Stimulated activated CD4-positive, alpha-beta T cell treated with anti-CD3 and anti-CD28 coated beads, Interleukin-15, amount 100 ng/mL, for 1 hour (primary cell): ENCODE results near the gene SYNGAP1.
"Not testable (repeated sequence)": the region's sequence is repeated elsewhere in the genome, so short reads cannot be mapped to it uniquely, and the experiment has no call there.

Source experiments
- DNase-seq, 2 donors: peaks; one replicate each; pipeline ENCODE4 v3.0.0-alpha.2; 2020; ENCODE audit warnings: low read depth in 1 of 2, low spot score in 1 of 2

The SYNGAP1 gene

DNA sequence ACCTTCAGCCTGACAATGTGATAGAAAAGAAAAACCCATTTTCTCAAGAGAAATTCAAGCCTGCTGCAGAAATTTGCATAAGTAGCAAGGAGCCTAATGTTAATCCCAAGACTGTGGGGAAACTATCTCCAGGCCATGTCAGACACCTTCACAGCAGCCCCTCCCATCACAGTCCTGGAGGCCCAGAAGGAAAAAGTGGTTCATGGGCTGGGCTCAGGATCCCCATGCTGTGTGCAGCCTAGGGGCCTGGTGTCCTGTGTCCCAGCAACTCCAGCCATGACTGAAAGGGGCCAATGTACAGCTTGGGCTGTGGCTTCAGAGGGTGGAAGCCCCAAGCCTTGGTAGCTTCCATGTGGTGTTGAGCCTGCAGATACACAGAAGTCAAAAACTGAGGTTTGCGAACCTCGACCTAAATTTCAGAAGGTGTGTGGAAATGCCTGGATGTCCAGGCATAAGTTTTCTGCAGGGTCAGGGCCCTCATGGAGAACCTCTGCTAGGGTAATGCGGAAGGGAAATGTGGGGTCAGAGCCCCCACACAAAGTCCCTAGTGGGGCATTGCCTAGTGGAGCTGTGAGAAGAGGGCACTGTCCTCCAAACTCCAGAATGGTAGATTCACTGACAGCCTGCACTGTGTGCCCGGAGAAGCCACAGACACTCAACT, 46.3 kb downstream of the SYNGAP1 start:
- no peak for DNase-seq

DNA sequence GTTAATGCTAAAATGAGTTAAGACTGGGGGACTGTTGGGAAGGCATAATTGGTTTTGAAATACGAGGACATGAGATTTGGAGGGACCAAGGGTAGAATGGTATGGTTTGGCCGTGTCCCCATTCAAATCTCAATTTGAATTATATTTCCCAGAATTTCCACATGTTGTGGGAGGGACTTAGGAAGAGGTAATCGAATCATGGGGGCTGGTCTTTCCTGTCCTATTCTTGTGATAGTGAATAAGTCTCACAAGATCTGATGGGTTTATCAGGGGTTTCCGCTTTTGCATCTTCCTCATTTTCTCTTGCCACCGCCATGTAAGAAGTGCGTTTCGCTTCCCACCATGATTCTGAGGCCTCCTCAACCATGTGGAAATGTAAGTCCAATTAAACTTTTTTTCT, 47.2 kb downstream of the SYNGAP1 start:
- DNase-seq = no peak

DNA sequence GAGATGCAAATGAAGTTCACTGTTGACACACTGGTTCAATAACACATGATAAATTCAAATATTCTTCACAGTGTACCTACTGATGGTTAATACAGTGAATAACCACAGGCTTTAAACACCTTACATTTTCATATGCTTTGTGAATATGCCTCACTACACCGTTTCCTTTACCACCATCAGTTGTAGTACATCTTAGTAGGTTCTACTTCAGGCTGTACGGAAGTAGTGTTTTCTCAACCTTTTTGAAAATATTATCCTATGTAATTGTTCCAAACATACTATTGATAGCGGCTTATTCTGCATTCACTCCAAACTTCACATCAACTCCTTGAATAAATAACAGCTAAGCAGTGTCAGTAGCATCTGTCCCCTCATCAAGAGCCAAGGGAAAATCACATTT, 49.8 kb downstream of the SYNGAP1 start:
- no peak for DNase-seq

DNA sequence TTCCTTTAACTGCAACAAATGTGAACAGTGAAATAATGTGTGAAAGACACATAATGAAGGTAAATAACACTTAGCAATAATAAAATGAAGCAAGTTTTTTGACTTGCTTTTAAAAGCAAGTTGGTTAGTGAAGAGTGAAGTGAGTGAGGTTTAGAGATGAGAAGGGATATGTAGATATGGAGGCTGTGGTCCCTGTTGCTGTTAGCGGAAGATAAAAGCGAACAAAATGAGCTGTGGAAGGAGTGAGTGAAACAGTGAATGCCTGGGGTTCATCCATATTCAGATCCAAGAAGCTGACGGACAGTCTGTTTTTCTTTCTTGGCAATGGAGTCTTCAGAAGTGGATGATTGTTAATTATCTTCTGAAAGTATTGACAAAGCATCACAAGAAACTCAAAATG, 58.0 kb downstream of the SYNGAP1 start:
- DNase-seq = no peak

DNA sequence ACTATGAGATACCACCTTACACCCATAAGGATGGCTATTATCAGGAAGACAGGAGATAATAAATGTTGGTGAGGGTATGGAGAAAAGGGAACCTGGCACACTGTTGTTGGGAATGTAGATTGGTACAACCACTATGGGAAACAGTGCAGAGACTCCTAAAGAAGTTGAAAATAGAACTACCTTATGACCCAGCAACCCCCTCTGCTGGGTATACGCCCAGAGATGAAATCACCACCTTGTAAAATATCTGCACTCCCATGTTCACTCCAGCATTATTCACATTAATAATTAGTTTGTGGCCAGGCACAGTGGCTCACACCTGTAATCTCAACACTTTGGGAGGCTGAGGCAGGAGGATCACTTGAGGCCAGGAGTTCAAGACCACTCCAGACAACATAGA, 61.3 kb downstream of the SYNGAP1 start:
- no peak for DNase-seq

DNA sequence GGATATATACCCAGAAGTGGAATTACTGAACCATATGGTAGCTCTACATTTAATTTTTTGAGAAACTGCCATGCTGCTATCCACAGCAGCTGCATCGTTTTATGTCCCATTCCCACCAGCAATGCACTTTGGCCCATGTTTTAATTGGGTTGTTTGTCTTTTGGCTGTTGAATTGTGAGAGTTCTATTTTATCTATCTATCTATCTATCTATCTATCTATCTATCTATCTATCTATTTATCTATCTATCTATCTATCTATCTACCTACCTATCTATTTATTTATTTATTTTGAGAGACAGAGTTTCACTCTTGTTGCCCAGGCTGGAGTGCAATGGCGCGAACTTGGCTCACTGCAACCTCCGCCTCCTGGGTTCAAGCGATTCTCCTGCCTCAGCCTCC, 62.8 kb downstream of the SYNGAP1 start:
- DNase-seq = not testable (repeated sequence)

DNA sequence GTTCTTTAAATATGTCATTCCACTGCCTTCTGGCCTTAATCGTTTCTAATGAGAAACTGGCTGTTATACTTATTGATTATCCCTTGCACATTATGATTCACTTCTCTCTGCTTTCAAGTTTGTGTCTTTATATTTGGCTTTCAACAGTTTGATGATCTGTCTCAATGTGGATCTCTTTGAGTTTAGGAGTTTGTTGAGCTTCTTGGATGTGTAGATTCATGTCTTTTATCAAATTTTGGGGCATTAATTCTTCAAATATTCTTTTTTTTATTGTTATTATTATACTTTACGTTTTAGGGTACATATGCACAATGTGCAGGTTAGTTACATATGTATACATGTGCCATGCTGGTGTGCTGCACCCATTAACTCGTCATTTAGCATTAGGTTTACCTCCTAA, 63.8 kb downstream of the SYNGAP1 start:
- DNase-seq = no peak

DNA sequence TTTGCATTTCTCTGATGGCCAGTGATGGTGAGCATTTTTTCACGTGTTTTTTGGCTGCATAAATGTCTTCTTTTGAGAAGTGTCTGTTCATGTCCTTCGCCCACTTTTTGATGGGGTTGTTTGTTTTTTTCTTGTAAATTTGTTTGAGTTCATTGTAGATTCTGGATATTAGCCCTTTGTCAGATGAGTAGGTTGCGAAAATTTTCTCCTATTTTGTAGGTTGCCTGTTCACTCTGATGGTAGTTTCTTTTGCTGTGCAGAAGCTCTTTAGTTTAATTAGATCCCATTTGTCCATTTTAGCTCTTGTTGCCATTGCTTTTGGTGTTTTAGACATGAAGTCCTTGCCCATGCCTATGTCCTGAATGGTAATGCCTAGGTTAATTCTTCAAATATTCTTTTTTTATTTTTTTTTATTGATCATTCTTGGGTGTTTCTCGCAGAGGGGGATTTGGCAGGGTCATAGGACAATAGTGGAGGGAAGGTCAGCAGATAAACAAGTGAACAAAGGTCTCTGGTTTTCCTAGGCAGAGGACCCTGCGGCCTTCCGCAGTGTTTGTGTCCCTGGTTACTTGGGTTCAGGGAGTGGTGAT, 64.9 kb downstream of the SYNGAP1 start:
- not testable (repeated sequence) for DNase-seq

DNA sequence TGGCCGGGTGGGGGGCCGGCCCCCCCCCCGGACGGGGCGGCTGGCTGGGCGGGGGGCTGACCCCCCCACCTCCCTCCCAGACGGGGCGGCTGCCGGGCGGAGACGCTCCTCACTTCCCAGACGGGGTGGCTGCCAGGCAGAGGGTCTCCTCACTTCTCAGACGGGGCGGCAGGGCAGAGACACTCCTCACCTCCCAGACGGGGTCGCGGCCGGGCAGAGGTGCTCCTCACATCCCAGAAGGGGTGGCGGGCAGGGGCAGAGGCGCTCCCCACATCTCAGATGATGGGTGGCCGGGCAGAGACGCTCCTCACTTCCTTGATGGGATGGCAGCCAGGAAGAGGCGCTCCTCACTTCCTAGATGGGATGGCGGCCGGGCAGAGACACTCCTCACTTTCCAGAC, 65.8 kb downstream of the SYNGAP1 start:
- not testable (repeated sequence) for DNase-seq

DNA sequence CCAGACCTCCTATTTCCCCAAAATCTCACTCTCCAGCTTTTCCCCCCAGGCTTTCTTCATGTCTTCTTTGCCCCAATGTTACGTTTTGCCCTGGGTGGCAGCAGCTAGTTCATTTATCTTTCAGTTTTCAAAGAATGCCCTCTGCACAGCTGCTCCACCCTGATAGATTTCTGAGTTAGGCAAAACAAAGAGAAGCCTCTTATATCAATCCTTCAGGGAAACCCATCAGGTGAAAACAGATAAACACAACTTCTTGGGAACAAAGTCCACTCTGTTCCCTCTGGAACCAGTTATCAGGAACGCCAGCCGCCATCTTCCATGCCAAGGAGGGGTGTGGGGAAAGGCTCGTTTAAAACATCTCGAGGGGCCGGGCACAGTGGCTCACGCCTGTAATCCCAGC, 68.5 kb downstream of the SYNGAP1 start:
- no peak for DNase-seq

DNA sequence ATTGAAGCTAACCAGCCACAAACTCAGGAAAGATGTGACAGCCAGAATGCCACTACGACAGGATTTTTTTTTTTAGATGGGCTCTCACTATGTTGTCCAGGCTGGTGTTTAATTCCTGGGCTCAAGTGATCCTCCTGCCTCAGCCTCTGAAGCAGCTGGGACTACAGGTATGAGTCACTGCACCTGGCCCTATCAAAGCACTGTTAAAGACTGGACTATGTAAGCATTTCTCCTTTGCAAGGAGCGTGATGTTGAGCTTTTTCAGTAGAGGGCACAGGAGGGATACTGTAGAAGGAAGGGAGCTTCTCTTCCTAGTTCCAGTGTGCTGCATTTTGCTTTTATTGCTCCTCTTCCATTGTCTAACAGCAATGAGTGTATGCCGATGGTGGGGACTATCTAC, 70.3 kb downstream of the SYNGAP1 start:
- DNase-seq = no peak

DNA sequence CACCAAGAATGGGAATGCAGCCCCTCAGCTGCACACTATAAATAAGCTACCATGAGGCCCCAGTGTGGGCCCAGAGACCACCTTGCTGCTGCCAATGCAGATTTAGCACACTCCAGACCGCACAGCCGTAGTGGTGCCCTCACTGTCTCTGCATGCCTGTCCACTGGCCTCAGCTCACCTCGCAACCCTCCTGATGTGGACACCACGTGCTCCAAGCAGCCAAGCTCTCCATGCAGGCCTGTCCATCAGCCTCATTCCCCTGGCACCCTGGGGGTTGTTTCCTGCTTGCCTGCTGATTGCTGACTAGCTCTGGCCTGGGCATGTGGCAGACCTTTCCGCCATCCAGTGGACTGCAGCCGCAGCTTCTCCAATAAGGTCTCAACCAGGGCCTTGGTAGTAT, 70.8 kb downstream of the SYNGAP1 start:
- DNase-seq = no peak

DNA sequence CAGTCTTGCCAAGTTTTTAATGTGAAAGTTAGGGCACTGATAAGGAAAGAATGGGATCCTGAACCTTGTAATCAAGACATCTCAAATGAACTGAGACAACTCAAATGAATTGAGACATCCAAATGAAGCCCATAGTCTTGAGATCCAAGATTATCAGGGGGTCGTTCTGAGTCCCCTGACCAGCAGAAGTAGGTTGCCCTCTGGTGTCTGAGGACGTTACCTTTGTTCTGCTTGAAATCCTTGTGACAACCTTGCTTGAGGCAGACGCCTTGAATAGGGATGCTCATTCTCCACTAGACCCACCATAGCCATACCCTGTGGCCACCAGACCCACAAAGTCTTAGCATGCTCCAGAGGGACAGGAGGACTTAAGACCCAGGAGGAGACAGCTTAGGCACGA, 72.2 kb downstream of the SYNGAP1 start:
- DNase-seq = no peak

DNA sequence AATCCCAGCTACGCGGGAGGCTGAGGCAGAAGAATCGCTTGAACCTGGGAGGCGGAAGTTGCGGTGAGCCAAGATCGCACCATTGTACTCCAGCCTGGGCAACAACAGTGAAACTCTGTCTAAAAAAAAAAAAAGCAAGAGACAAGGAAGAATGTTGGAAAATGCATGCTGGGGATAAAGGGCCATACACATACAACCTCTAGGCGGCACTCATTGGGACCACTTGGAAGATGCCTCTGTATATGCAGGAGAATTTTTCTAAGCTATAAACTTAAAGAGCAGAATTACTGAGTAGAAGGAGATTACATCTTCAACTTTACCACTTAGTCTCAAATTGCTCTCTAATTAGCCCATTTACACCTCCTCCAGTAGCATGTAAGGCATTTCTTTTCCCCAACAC, 77.3 kb downstream of the SYNGAP1 start:
- DNase-seq = no peak

DNA sequence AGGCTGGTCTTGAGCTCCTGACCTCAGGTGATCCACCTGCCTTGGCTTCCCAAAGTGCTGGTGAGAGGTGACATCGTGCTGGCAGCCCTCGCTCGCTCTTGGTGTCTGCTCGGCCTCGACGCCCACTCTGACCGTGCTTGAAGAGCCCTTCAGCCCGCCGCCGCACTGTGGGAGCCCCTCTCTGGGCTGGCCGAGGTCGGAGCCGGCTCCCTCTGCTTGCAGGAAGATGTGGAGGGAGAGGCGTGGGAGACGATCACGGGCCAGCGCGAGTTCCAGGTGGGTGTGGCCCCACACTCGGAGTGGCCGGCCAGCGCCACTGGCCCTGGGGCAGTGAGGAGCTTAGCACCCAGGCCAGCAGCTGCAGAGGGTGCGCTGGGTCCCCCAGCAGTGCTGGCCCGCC, 82.6 kb downstream of the SYNGAP1 start:
- no peak for DNase-seq

DNA sequence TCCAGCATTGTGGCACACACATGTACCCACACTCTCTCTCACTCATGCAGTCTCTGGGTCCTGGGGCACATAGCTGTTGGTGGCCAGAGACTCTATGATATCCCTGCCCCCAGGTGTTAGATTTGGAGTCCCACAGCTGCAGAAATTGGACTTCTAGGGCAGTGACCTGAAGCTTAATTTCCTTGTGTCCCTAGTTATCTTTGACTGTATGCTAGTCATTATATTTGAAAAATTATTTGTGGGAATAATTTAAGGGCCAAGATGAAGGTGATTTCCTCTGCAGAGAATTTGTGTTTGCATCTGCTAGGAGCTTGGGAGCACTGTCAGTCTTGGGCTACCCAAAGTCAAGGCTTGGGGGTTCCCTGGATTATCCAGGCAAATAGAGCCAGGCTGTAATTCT, 84.6 kb downstream of the SYNGAP1 start:
- DNase-seq = no peak
